Hematopoietic multipotent progenitor cell (in vitro differentiated cells): Measurements from ENCODE around the gene PTPRJ. TPM values are rescaled to one million over a fixed set of nuclear protein-coding genes. Genes with fewer than 3 reads are reported as not detected.
"Not testable (repeated sequence)": the region's sequence is repeated elsewhere in the genome, so short reads cannot be mapped to it uniquely, and the experiment has no call there.

ENCODE experiments used
- DNase-seq, 3 donors: peaks; one replicate each; pipeline ENCODE4 v3.0.0-alpha.2; 2011 to 2015; ENCODE audit warnings: low read depth in 2 of 3, low spot score in 2 of 3
- total RNA-seq: library from RNA; depleted of rRNA; stranded (reverse); fragments of >200 nt; gene quantifications from one replicate; pipeline ENCODE4 v1.2.3, GENCODE V29; 2012

The PTPRJ gene
- total RNA-seq, 1 donor, result 2.2 TPM

- no peak for DNase-seq
Measured at GRCh38 chr11:48134221-48134922, 154.0 kb downstream of the PTPRJ start.

- no peak for DNase-seq
Measured at GRCh38 chr11:48138222-48138621, 157.9 kb downstream of the PTPRJ start.

DNA sequence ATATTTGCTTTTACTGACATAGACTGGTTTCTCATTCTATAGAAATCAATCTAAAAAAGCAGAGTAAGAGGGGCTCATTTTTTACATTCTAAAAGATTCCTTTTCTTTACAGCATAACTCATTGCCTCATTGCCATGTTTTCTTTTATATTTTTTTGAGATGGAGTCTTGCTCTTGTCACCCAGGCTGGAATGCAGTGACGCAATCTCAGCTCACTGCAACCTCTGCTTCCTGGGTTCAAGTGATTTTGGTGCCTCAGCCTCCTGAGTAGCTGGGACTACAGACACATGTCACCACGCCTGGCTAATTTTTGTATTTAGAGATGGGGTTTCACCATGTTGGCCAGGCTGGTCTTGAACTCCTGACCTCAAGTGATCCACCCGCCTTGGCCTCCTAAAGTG, 159.5 kb downstream of the PTPRJ start:
- DNase-seq, result not testable (repeated sequence)

DNA sequence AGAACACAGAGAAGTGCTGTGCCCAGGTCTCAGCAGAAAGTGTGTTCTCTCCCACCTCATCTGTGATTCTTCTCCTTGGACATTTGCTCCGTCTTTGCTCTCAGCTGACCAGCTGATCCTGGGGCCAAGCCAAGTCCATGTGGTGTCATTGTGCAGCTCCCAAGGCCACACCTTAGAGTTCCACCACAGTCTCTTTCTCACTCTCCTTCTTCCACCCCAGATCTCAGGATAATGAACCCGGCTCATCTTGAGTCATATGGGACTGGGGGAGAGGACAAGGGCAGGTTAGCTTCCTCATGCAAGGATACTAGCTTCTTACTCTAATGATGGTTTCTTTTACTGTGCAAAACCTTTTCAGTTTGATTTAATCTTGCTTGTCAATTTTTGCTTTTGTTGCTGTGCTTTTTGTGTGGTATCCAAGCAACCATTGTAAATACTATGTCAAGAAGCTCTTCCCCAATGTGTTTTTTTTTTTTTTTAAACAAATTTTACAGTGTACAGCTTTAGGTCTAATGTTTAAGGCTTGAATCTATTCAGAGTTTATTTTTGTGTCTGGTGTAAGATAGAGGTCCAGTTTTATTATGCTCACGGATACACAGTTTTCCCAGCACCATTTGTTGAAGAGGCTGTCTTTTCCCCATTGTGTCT, 161.2 kb downstream of the PTPRJ start:
- peak in 2 of 3 donors; percentile 8 to 61 for DNase-seq

GRCh38 chr11:48142889-48143288, 162.5 kb downstream of the PTPRJ start:
- DNase-seq, result no peak

DNA sequence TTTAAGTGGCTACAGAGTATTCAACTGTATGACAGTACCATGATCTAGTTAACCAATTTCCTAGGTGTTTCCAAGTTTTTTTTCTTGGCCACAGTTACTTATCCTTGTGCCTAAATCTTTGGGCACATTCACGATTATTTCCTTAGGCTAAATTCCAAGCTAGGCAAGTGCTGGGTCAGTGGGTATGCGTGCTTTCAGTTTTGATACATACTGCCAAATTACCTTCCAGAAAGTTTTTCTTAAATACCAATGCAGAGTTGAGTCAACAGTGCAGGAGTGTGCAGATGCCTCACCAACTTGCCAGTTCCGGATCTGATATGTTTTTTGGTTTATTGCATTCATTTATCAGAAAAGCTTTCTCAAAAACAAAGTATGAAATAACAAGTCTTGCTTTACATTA, 168.4 kb downstream of the PTPRJ start:
- no peak for DNase-seq

DNA sequence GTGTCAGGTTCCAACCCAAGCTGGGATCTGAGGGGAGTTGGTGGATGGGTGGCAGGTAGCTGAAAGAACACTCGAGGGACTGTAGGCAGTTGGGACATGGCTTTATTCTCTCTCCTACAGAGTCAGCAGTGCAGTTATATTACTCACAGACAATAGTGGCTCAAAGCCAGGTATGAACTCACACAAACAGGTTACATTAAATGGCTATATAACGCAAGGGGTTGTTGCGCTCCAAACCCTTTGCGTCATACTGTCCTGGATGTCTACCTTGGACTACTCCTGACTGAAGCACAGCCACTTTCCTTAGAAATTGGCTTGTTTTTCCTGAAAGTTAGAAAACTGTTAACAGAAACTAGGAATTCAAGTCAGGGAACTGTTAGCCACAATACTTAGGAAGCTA, 169.9 kb downstream of the PTPRJ start:
- DNase-seq, result no peak

DNA sequence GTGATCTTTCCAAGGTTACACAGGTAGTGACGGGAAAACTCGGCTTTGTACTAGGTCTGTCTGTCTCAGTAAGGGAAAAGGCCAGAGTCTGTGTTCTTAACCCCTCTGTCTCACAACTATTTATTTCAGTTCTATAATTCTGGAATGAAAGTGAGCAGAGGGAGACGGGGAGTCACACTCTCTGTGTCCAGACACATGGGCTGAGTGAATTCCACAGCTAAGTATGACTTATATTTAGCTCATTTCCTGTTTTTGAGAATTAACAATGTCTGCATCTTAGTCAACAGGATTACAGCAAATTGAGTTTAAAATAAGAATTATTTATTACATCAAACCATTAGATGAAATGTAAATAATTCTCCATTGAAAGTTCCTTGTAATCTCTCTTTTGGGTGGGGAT, 173.8 kb downstream of the PTPRJ start:
- no peak for DNase-seq

DNA sequence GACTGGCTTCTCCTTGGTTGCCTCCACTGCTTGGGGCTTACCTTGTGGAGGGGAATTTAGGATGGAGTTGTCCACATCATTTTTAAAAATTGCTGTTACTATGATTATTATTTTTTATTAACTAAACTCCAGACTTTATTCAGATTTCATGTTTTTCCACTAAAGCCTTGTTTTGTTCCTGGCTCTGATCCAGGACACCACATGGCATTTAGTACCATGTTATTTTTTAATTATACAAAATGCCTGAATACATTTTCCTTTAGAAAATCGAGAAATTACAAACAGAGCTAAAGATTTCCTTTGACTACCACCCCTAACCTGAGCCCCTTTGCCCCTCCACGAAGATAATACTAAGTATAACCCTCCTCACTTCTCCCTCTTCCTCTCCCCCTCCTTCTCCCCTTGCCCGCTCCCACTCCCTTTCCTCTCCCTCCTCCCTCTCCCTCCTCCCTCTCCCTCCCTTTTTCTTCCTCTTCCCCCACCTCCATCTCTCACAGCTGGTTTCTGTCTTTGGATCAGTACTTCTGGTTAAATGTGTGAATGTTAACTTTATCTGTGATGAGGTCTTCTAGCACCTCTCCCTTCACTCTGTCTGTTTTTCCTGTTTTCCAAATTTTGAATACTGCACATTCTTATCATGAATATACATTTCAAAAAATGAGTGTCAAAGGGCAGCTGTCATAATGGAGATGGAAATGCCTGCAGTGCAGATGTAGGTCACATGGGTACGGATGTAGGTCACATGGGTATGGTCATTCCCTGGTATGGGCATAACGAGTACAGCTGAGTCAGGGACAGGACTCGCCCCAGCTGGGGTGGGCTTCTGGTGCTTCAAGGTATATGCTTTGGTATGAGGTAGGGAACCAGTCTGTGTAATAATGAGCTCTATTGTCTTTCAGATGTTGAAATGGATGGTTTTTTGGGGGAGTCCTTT, 181.9 kb downstream of the PTPRJ start:
- DNase-seq, result no peak

DNA sequence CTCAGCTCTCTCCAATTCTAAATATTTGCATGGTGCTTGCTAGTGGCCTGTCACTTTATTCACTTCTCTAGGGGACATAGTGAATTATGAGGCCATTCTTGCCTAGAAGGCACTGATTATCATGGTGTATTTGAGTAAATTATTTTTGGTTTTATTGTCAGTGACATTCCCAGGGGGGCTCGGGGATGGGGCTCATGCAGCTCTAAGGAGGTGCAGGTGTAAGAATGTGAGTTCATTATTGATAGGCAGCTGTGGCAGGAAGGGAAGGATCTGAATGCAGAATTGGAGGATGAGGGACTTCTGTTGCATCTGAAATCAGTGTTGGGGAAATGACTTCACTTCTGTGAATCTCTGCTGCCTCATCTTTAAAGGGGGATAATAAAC, 182.5 kb downstream of the PTPRJ start:
- DNase-seq, result no peak

GRCh38 chr11:48163360-48164100, 183.2 kb downstream of the PTPRJ start:
- DNase-seq, result no peak

GRCh38 chr11:48164836-48165235, 184.5 kb downstream of the PTPRJ start:
- no peak for DNase-seq

DNA sequence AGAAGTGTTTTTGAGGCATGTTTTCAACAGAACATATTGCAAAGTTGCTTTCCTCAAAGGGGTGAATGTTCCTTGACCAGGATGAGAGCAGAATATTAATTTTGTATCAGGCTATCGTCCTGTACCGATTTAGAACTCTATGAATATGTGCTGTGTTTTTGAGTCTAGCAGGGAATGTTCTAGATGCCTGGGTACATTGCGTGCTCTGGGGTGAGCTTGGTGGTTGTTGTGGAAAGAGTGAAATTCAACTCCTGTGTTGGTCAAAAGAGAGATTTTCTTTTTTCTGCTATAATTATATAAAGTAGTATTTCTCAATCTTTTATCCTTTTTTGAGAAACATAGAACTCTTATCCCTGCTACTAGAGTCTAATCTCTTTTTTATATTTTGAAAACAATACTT, 185.1 kb downstream of the PTPRJ start:
- DNase-seq, result no peak

- no peak for DNase-seq
Measured at GRCh38 chr11:48167380-48167779, 187.0 kb downstream of the PTPRJ start.

DNA sequence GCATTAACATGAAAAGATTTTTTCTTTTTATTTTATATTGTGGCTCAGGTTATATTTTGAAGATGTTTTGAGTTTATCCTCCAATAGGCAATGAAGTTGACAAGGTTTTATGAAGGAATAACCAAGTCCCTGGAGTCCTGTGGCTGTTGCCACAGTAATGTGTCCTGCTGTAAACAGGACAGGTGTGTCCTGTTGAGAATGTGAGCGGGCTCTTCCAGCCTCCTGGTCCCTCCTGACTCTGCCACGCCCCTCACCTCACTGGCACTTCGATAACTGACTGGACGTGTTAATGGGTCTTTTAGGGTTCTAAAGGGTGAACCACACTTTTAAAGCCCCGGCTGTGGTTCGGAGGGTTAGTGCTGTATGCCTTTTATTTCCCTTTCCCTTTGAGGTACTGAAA, 188.5 kb downstream of the PTPRJ start:
- no peak for DNase-seq

- no peak for DNase-seq
Measured at GRCh38 chr11:48169259-48169658, 188.9 kb downstream of the PTPRJ start.

DNA sequence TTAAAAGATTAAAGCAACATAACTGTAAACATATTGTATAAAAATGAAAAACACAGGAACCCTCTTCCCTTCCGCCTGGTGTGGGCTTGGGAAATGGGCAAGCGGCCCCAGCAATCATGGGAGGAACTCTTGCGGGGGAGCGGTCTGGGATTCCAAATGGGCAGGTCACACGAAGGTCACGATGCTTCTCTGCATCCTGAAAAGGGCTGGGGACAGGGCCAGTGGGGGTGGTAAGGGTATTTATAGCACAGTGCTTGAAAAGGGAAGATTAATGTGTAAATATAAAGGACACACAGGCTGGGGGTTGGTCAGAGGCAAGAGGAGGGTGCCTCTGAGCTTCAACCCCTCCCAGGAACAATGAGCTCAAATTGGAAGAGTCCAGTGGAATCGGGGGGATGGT, 189.4 kb downstream of the PTPRJ start:
- DNase-seq, result no peak

DNA sequence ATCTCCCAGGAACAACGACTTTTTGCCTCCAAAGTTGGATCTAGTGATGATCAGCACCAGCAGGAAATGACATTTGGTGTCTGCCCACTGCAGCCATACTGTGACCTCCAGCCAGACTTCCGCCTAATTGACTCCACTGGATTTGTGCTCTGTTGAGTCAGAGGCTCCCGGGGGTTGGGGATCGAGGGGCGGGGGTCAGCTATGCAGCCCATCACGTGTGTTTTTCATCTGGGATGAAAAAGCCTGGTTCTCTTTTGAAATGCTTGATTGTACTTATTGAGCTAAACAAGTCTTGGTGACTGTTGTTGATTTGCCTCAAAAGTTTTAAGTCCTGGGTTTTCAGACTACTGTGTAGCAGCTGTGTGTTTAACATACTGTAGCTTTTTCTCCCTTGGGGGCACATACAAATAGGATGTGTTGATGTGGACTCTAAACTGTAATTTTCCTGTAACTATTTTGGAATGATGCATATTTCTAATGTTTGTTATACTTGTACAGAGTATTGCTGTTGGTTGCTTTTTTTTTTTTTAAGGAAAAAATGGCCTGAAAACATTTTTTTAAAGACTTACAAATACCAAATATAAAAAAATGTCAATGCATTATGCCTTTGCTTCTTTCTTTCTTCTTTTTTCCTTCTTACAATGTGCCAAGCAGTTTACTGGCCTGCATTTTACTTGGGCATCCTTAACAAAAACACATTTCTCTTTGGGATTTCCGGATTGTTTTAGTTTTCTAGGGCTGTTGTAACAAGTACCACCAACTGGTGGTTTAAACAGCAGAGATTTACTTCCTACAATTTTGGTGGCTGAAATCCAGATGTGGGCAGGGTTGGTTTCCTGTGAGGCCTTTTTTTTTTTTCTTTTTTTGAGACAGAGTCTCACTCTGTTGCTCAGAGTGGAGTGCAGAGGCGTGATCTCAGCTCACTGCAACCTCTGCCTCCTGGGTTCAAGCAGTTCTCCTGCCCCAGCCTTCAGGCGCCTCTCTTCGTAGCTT, 190.2 kb downstream of the PTPRJ start:
- peak in 2 of 3 donors; percentile 14 to 46 for DNase-seq

DNA sequence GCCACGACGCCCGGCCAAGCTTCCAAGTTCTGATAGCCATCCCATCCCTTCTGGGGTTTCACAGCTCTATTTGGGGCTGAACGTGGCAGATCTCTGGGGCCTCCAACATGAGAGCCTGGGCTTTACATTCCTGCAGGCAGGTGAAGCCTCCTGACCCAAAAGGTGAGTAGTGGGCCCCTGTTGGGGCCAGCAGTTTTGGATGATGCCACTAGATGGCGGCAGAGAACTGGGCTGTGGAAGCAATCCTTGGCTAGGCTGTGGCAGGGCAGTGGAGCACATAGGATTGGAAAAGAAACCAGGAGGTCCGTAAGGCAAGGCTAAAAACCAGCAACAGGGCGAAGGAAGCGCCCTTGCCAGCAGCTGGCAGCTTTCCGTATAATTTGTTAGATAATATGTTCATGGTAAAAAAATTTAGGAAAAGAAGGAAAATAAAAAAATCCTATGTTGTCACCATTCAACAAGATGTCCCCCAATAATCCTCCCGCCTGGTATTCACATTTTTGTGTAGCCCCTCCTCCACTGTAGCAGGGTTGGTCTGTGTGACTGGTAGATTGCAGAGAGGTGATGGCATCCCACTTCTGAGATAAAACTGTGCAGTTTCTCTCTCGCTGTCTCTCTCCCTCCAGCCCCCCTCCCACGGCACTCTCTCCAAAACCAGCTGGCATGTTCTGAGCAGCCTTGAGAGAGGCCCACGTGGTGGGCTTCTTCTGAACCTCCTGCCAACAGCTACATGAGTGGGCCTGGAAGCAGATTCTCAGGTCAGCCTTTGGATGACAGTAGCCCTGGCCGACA, 192.7 kb downstream of the PTPRJ start:
- peak; percentile 28 to 59 (median 35) for DNase-seq
